ENCODE results near the gene ITSN2.

DNA sequence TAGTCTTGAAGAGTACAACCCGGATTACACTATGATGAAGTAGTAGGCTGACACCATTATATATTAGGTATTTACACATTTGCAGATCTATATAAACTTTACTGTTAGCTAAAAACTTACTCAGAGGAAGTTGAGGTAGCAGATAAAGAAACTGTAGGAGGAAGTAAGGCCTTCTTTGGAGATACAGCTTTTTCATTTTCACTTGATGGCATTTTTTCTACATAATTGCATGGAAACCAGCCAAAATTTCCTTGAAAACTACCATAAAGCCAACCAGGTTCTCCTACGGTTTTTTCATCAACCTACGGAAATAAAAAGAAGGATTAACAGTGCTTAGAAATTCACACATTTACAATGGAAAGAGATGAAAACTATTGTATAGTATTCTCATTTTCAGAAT lies 98.9 kb downstream of the ITSN2 start:
- TF ChIP-seq POLR2A (IDR thresholded peaks at IDR 0.05; ENCODE audit: low read depth, low read length) (no peak), POLR2AphosphoS5 (IDR thresholded peaks at IDR 0.05; ENCODE audit: low read depth, low read length) (no peak)
